Measurements from ENCODE around the gene SYT15.

The SYT15 gene

DNA sequence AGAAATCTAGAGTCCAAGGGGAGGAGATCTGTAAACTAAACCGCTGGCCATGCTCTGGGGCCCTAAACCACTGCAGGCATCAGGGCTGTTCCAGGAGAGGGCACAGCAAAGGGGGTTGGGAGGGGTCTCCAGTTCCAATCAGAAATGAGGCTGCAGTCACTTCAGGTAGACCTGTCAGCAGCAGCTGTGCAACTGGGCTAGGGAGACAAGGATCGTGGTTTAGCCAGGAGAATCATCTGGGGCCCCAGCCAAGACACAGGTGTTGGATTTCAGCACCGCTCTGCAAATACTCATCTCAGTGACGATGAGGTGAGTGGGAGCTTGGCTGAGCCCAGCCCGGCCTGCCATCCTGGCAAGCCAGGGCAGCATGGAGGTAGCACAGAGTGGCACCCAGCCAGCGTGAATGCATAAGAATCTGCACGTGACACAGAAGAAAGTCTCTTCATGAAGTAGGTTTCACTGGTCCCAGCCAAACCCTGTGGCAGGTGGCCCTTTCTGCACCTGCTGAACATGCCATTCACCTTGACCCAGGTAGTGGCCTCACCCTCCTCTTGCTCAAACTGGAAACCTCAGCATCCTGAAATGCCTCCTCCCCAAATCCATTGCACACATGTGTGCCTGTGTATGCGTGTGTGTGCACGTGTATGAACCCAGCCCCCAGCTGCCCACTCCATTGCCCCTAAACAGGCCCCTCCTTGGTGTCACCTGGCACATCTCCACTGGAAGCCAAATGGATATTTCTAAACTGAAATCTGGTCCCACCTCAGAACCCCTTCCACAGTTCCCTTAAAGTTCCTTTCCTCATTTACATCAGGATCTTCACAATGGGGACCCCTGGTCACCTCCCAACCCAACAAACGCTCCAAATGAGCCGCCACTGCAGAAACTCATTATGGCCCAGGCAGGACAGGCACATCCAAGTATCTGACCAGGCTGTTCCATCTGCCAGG, 32.1 kb upstream of the SYT15 start:
- Histone ChIP-seq H3K4me1 (ENCODE audit: control insufficient read depth, insufficient read depth, low read length) (peaks cover 3% of the 10 kb centered on the region), H3K9me3 (ENCODE audit: control insufficient read depth, insufficient read depth, low read length) (no peaks in the 10 kb centered on the region), H3K27me3 (ENCODE audit: control insufficient read depth, insufficient read depth, low read length) (no peaks in the 10 kb centered on the region), H3K4me3 (ENCODE audit: low read depth, low read length) (no peak overlapping the region), H3K9ac (ENCODE audit: low read depth, low read length) (no peak overlapping the region), H3K36me3 (ENCODE audit: control insufficient read depth, insufficient read depth, low read length) (peaks cover 25% of the 10 kb centered on the region), H3K27ac (ENCODE audit: low read depth, low read length) (no peak overlapping the region)

- Histone ChIP-seq H3K4me3 (ENCODE audit: low read depth, low read length) (no peak overlapping the region), H3K4me1 (ENCODE audit: control insufficient read depth, insufficient read depth, low read length) (no peaks in the 10 kb centered on the region; the same call in 1 of the 2 replicates), H3K27me3 (ENCODE audit: control insufficient read depth, insufficient read depth, low read length) (no peaks in the 10 kb centered on the region), H3K36me3 (ENCODE audit: control insufficient read depth, insufficient read depth, low read length) (peaks cover 34% of the 10 kb centered on the region), H3K27ac (ENCODE audit: low read depth, low read length) (no peak overlapping the region), H3K9me3 (ENCODE audit: control insufficient read depth, insufficient read depth, low read length) (no peaks in the 10 kb centered on the region), H3K9ac (ENCODE audit: low read depth, low read length) (no peak overlapping the region)
These were observed 31.1 kb upstream of the SYT15 start for GRCh38 chr10:46547541-46548497.

GRCh38 chr10:46548498-46549090, 30.3 kb upstream of the SYT15 start:
- Histone ChIP-seq H3K4me1 (ENCODE audit: control insufficient read depth, insufficient read depth, low read length) (no peaks in the 10 kb centered on the region), H3K27me3 (ENCODE audit: control insufficient read depth, insufficient read depth, low read length) (no peaks in the 10 kb centered on the region), H3K27ac (ENCODE audit: low read depth, low read length) (no peak overlapping the region), H3K9me3 (ENCODE audit: control insufficient read depth, insufficient read depth, low read length) (no peaks in the 10 kb centered on the region), H3K4me3 (ENCODE audit: low read depth, low read length) (no peak overlapping the region), H3K9ac (ENCODE audit: low read depth, low read length) (no peak overlapping the region), H3K36me3 (ENCODE audit: control insufficient read depth, insufficient read depth, low read length) (peaks cover 41% of the 10 kb centered on the region)

DNA sequence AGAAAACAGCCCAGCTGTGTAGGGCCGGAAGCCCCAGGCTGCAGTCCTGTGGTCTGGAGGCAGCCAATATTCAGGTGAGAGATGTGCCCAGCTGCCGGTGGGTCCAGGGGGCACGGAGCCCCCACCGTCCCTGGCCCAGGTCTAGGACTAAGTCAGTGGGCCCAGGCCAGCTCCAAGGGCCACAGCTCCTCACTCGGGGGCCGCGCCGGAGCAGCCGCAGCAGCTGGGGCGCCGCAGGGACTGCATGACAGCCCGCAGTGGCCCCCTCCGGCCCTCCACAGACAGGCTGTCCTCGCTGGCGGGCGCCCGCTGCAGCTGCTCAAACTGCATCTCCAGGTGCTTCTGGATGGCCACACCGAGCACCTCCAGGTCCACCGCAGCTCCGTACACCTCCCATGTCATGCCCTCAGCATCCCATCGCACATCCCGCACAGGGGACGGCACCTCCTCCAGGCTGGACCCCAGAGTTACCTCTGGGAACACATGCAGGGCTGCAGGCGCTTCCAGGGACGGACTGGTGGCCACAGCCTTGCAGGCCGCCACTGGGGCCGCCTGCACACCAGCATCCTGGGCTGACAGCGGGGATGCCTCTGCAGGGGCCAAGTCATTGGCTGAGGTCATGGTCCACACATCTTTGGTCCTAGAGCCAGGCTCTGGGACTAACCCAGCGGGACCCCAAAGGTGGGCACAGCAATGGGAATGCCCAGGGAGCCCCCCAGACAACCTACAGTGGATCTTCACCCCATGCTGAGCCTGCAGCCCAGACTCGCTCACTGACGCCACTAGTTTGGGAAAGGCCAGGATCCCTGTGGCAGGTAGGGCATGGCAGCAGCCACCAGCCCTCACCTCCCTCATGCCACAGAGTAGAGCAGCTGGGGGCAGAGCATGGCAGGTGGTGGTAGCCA, 29.5 kb upstream of the SYT15 start:
- no peak overlapping the region for H3K27ac ChIP-seq (ENCODE audit: low read depth, low read length)
- no peaks in the 10 kb centered on the region for H3K4me1 ChIP-seq (ENCODE audit: control insufficient read depth, insufficient read depth, low read length)
- H3K27me3 ChIP-seq (ENCODE audit: control insufficient read depth, insufficient read depth, low read length) = no peaks in the 10 kb centered on the region
- no peak overlapping the region for H3K9ac ChIP-seq (ENCODE audit: low read depth, low read length)
- peaks cover 47% of the 10 kb centered on the region for H3K36me3 ChIP-seq (ENCODE audit: control insufficient read depth, insufficient read depth, low read length)
- no peak overlapping the region for H3K4me3 ChIP-seq (ENCODE audit: low read depth, low read length)
- no peaks in the 10 kb centered on the region for H3K9me3 ChIP-seq (ENCODE audit: control insufficient read depth, insufficient read depth, low read length)

DNA sequence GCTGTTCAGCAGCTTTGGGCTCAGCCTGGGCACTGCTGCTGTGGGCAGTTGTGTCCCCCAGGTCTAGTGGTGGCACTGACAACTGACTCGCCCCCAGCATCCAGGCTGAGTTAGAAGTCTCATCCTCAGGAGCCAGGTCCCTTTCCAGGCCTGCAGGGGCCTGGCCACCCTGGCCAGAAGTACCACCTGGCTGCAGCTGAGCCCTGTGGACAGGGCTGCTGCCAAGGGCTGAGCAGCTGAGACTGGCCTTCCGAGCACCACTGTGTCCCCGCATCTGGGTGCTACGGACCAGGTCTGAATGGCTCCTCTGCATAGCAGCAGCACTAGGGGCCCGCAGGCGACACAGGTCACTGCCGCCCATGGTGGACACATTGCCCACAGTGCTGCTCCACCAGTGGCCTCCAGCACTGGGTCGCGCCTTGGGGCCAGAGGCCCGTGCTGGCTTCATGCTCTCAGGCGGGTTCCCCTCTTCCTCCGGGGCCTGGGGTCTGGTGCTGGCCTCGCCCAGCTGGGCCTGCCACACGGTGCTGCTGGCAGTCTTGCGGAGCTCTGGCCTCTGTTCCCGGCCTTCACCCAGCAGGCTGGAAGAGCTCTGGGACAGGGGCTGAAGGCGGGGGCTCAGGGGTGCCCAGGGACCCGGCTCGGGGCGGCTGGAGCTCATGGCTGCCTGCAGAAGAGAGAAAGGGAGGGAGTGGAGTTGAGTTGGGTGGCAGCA, 28.7 kb upstream of the SYT15 start:
- no peak overlapping the region for H3K27ac ChIP-seq (ENCODE audit: low read depth, low read length)
- no peaks in the 10 kb centered on the region for H3K9me3 ChIP-seq (ENCODE audit: control insufficient read depth, insufficient read depth, low read length)
- no peak overlapping the region for H3K4me3 ChIP-seq (ENCODE audit: low read depth, low read length)
- peaks cover 47% of the 10 kb centered on the region for H3K36me3 ChIP-seq (ENCODE audit: control insufficient read depth, insufficient read depth, low read length)
- H3K9ac ChIP-seq (ENCODE audit: low read depth, low read length) = no peak overlapping the region
- H3K4me1 ChIP-seq (ENCODE audit: control insufficient read depth, insufficient read depth, low read length) = peaks cover 2% of the 10 kb centered on the region
- H3K27me3 ChIP-seq (ENCODE audit: control insufficient read depth, insufficient read depth, low read length) = 0 out of 2 replicates have a peak, but pooled peaks cover 2% of the 10 kb centered on the region

DNA sequence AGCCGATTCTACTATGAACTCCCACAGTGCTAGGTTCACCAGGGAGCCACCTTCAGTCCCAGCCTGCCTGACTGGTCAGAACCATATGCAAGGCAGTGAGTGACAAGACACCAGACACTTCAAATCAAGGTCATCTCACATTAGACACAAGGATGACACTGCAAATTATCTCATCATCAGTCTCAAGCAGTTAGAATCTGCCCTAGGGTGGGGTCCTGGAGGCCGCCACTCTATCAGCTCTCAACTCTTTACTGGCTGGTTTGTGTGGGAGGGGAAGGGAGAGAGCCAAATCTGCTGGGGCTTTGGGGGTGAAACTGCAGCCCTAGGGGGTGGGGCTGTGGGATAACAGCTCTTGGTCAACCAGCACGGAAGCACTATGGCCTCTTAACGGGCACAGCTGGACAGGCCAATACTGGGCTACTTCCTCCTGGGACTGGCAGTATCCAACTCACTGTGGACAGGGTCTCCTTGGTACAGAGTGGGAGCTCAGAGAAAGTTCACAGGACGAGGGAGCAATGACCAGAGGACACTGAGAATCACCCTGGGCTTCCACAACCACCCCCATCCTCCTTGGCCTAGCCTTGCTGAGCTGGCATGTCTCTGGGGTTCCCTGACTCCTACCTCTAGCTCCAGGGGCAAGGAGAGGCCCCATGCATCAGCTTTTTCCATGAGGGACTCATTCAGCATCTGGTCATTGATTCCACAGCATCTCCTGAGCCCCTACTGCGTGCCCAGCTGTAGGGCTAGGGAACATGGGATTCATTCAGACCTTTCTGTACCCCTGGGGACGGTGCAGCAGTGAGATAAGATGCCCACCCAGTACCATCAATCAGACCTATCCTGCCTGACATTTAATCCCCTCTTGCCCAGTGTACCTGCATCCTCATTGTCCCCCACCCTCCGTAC, 27.9 kb upstream of the SYT15 start:
- Histone ChIP-seq H3K4me3 (ENCODE audit: low read depth, low read length) (no peak overlapping the region), H3K9me3 (ENCODE audit: control insufficient read depth, insufficient read depth, low read length) (no peaks in the 10 kb centered on the region), H3K9ac (ENCODE audit: low read depth, low read length) (no peak overlapping the region), H3K27me3 (ENCODE audit: control insufficient read depth, insufficient read depth, low read length) (0 out of 2 replicates have a peak, but pooled peaks cover 5% of the 10 kb centered on the region), H3K36me3 (ENCODE audit: control insufficient read depth, insufficient read depth, low read length) (peaks cover 47% of the 10 kb centered on the region), H3K4me1 (ENCODE audit: control insufficient read depth, insufficient read depth, low read length) (peaks cover 7% of the 10 kb centered on the region), H3K27ac (ENCODE audit: low read depth, low read length) (no peak overlapping the region)

DNA sequence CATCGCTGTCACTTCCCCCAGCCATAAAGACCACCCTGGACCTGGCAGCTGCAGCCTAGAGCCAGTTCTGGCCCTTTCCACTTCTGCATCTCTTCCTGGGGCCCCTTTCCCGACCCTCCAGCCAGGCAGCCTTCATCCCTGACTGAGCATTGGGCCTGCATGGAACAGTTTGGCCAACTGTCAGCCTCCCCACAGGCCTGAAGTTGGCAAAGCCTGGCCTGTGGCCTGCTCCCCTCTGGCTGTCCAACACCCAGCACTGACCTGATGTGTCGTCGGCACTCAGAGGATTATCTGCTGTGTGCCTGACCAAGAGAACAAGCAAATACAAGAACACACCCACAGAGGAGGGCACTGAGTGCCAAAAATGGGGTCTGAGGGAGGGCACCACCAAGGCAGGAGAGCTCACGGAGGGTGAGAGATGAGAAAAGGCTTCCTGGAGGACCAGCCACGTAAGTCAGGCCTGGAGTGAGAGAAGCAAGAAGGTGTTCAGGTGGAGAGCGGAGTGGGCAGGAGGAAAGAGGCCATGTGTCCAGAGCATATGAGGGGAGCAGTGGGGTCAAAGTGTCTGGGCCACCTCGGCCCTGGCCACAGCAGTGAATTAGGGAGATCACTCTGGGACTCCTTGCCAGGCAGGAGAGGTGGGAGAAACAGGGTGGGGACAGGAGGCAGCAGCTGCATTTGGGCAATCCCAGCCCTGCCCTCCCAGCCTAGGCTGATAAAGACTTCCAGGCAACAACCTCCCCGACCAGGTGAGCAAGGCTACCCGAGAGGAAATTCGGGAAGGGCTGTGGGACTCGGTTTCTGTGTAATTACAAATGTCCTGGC, 27.0 kb upstream of the SYT15 start:
- no peak overlapping the region for H3K4me3 ChIP-seq (ENCODE audit: low read depth, low read length)
- H3K9me3 ChIP-seq (ENCODE audit: control insufficient read depth, insufficient read depth, low read length) = no peaks in the 10 kb centered on the region
- H3K27me3 ChIP-seq (ENCODE audit: control insufficient read depth, insufficient read depth, low read length) = 0 out of 2 replicates have a peak, but pooled peaks cover 5% of the 10 kb centered on the region
- peaks cover 7% of the 10 kb centered on the region for H3K4me1 ChIP-seq (ENCODE audit: control insufficient read depth, insufficient read depth, low read length)
- H3K9ac ChIP-seq (ENCODE audit: low read depth, low read length) = no peak overlapping the region
- peaks cover 47% of the 10 kb centered on the region for H3K36me3 ChIP-seq (ENCODE audit: control insufficient read depth, insufficient read depth, low read length)
- H3K27ac ChIP-seq (ENCODE audit: low read depth, low read length) = no peak overlapping the region

DNA sequence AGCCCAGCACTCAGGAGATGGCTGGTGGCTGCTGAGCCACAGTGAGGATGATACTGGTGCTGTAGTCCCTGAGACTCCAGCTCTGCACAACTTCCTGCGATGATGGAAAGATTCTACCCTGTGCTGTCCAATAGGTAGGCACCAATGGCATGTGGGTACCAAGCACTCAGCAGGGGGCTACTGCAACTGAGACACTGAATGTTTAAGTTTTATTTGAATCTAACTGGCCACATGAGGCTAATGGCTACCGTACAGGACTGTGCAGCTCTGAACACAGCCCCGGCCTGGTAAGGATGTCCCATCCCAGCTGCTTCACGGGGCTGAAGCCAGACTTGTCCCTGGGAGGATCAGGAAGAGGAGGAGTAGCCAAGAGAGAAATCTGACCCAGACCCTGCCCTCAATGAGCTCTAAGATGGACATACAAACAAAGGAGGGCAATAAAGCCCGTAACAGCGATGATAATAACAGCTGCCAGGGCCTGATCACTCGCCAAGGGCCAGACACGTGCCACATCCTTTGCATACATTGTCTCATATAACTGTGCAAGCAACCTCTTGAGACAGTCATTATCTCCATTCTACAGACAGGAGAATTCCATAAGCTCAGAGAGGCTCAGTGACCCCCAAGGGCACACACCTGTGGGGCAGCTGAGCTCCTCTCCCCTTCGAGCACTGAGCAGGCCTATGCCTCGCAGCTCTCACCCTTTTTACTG, 26.2 kb upstream of the SYT15 start:
- H3K27ac ChIP-seq (ENCODE audit: low read depth, low read length) = no peak overlapping the region
- peaks cover 13% of the 10 kb centered on the region for H3K27me3 ChIP-seq (ENCODE audit: control insufficient read depth, insufficient read depth, low read length)
- H3K36me3 ChIP-seq (ENCODE audit: control insufficient read depth, insufficient read depth, low read length) = peaks cover 47% of the 10 kb centered on the region
- H3K4me3 ChIP-seq (ENCODE audit: low read depth, low read length) = no peak overlapping the region
- H3K9ac ChIP-seq (ENCODE audit: low read depth, low read length) = no peak overlapping the region
- peaks cover 7% of the 10 kb centered on the region for H3K4me1 ChIP-seq (ENCODE audit: control insufficient read depth, insufficient read depth, low read length)
- H3K9me3 ChIP-seq (ENCODE audit: control insufficient read depth, insufficient read depth, low read length) = no peaks in the 10 kb centered on the region
